ENCODE data around the gene ZKSCAN1. TPM values are rescaled to one million over a fixed set of nuclear protein-coding genes. Genes with fewer than 3 reads are reported as not detected.

Gene ZKSCAN1
- total RNA-seq, 4 donors from 2014 or later, result 32.4 to 37.5 (median 35.4) TPM

DNA sequence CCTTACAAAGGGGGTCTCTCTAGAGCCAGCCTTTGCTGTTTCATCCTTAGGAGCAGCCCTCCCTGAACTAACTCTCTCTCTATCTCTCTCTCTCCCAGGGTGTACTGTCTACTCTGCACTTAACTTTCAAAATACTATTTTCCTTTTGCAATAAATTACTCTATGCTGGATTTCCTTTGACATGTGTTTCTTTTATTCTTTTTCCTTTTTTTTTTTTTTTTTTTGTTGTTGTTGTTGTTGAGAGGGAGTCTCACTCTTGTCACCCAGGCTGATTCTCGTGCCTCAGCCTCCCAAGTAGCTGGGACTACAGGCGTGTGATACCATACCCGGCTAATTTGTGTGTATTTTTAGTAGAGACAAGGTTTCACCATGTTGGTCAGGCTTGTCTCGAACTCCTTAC is 67.6 kb downstream of the ZKSCAN1 start:
- Histone ChIP-seq H3K4me1 (peaks cover 0 to 45% (median 31%) of the 10 kb centered on the region in 4 donors), H3K36me3 (peaks cover 0 to 15% (median 0%) of the 10 kb centered on the region in 3 donors), H3K9me3 (no peaks in the 10 kb centered on the region), H3K27ac (peak overlapping the region in 1 of 4 donors; percentile 76), H3K27me3 (no peaks in the 10 kb centered on the region), H3K4me3 (no peak overlapping the region)
- TF ChIP-seq CTCF (IDR thresholded peaks at IDR 0.05) (no peak), EP300 (IDR thresholded peaks at IDR 0.05) (no peak), POLR2A (IDR thresholded peaks at IDR 0.05) (no peak)
- WGBS, 2 donors, result 64 to 67% methylated on average over 4 of the region's 4 CpGs
- no peak for DNase-seq (ENCODE audit: low spot score in 2 of 2)

DNA sequence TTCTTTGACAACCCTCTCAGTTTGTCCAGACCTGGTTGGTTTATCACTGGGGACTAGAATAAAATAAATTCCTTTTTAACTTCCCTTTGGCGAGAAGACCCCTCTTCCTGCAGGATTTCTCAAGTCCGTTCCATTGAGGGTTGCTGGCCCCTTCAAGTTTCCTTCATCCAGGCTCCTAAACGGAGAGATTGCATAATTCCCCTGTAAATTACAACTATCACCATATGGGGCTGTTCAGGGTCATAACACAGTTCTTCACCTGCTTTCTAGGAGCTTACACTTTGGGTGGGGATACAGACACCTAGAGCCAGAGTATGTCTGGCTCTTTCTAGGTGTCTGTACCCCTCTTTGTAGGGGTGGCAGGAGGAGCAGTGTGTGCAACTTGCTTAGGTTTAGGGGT is 70.1 kb downstream of the ZKSCAN1 start:
- WGBS, 2 donors, result 46 to 60% methylated on average over 3 of the region's 3 CpGs
- no peak overlapping the region for H3K27ac ChIP-seq
- H3K4me1 ChIP-seq, result peaks cover 0 to 39% (median 22%) of the 10 kb centered on the region in 4 donors
- no peak for DNase-seq (ENCODE audit: low spot score in 2 of 2)
- no peaks in the 10 kb centered on the region for H3K9me3 ChIP-seq
- H3K36me3 ChIP-seq, result peaks cover 0 to 5% (median 0%) of the 10 kb centered on the region in 3 donors
- no peaks in the 10 kb centered on the region for H3K27me3 ChIP-seq
- TF ChIP-seq EP300 (IDR thresholded peaks at IDR 0.05), result no peak
- no peak for TF ChIP-seq POLR2A (IDR thresholded peaks at IDR 0.05)
- no peak for TF ChIP-seq CTCF (IDR thresholded peaks at IDR 0.05)
- H3K4me3 ChIP-seq, result no peak overlapping the region

DNA sequence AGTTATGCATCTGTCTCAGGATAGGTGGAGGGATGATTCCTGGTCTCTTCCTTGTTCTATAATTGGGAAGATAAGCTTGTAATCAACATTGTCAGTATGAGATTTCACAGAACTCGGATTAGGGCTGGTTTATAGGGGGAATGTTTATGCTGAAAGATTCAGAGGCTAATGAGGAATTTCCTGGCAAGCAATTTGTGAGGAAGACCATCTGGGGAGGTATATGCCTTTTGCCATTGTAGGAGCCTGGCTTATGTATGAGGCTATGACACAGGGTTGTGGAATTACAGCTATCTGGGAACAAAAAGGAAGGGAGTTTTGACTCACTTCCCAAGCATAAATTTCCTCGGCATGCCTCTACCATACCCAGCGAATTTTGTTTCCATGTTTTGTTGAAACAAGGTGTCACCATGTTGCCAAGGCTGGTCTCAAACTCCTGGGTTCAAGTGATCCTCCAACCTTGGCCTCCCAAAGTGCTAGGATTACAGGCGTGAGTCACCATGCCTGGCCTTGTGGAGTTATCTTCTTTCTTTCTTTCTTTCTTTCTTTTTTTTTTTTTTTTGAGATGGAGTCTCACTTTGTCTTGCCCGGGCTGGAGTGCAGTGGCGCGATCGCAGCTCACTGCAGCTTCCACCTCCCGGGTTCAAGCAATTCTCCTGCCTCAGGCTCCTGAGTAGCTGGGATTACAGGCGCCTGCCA is 71.8 kb downstream of the ZKSCAN1 start:
- 71 to 80% methylated on average over 10 of the region's 10 CpGs for WGBS, 2 donors
- Histone ChIP-seq H3K27me3 (no peaks in the 10 kb centered on the region), H3K9me3 (no peaks in the 10 kb centered on the region), H3K27ac (no peak overlapping the region), H3K36me3 (peaks cover 0 to 22% (median 7%) of the 10 kb centered on the region in 3 donors), H3K4me1 (peaks cover 0 to 30% (median 15%) of the 10 kb centered on the region in 4 donors), H3K4me3 (no peak overlapping the region)
- TF ChIP-seq POLR2A (IDR thresholded peaks at IDR 0.05) (no peak), EP300 (IDR thresholded peaks at IDR 0.05) (no peak)
- DNase-seq (ENCODE audit: low spot score in 2 of 2), result no peak

- peaks cover 0 to 32% (median 7%) of the 10 kb centered on the region in 3 donors for H3K36me3 ChIP-seq
- peak overlapping the region; percentile 80 to 94 (median 88) for H3K27ac ChIP-seq
- DNase-seq (ENCODE audit: low spot score in 2 of 2), result no peak
- WGBS, 2 donors, result 73 to 80% methylated on average over 11 of the region's 11 CpGs
- no peaks in the 10 kb centered on the region for H3K9me3 ChIP-seq
- H3K4me1 ChIP-seq, result peaks cover 0 to 28% (median 8%) of the 10 kb centered on the region in 4 donors
- peak overlapping the region; percentile 53 to 91 (median 72) for H3K4me3 ChIP-seq
- no peaks in the 10 kb centered on the region for H3K27me3 ChIP-seq
- TF ChIP-seq CTCF (IDR thresholded peaks at IDR 0.05) (no peak), POLR2A (IDR thresholded peaks at IDR 0.05) (no peak)
These were observed 72.8 kb downstream of the ZKSCAN1 start for GRCh38 chr7:100088095-100088620.

- peak within 1 kb of the TSS; percentile 53 to 91 (median 72) for H3K4me3 ChIP-seq
- peaks cover 0 to 35% (median 8%) of the 10 kb centered on the region in 4 donors for H3K4me1 ChIP-seq
- WGBS, 2 donors, result 0 to 1% methylated on average over 53 to 55 of the region's 68 CpGs
- H3K36me3 ChIP-seq, result peaks cover 0 to 39% (median 11%) of the 10 kb centered on the region in 3 donors
- H3K27ac ChIP-seq, result peak within 1 kb of the TSS; percentile 80 to 94 (median 88)
- no peaks in the 10 kb centered on the region for H3K9me3 ChIP-seq
- H3K27me3 ChIP-seq, result no peaks in the 10 kb centered on the region
- TF ChIP-seq EP300 (IDR thresholded peaks at IDR 0.05) (peak in 1 of 2 donors; percentile 94), CTCF (IDR thresholded peaks at IDR 0.05) (peak in 2 of 5 experiments; percentile 18 to 46), POLR2A (IDR thresholded peaks at IDR 0.05) (peak; percentile 48 to 82)
- DNase-seq (ENCODE audit: low spot score in 2 of 2), result peak; percentile 78 to 86
These were observed 73.4 kb downstream of the ZKSCAN1 start, which contains the start of gene COPS6 for GRCh38 chr7:100088621-100089457. Gene COPS6 (plus strand): TSS chr7:100088969. CDS start chr7:100088991, 22 bp downstream.
